ENCODE measurements around the gene PAX4. TPM values are rescaled to one million over a fixed set of nuclear protein-coding genes. Genes with fewer than 3 reads are reported as not detected.

PAX4 gene
- total RNA-seq, 4 donors from 2014 or later = not detected

DNA sequence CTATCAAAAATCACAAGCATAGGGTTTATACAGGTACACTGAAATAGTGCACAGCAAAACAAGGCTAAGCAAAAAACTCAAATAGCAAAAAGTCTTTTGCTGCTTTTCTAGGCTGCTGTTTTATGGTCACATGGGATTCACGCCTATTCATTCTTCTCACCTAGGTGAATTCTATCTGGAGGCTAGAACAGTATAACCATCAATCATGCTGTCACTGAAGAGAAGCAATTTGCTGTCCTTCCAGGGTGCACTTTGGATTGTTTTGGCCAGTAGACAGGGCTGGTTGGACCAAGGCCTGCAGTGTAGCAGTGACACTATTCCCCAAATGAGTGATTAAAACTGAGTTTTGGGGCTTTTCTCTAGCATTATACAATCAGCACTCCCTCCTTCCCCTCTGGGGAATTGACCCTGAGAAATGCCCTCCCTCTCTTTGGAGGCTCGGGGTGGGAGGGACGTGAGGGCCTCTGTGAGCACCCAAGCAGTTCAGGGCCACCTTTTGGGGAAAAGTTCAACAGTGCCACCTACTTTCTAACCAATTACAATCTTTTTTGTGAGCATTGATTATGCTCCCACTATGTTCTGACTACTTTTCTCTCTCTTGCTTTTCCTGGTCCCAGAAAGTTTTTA lies 17.8 kb upstream of the PAX4 start:
- Histone ChIP-seq H3K4me3 (no peak overlapping the region), H3K4me1 (no peaks in the 10 kb centered on the region), H3K9me3 (no peaks in the 10 kb centered on the region), H3K27me3 (peaks cover 0 to 5% (median 0%) of the 10 kb centered on the region in 3 donors), H3K27ac (no peak overlapping the region), H3K36me3 (no peaks in the 10 kb centered on the region)
- ATAC-seq (no peak), DNase-seq (no peak)
- TF ChIP-seq POLR2A (IDR thresholded peaks at IDR 0.05) = no peak
- in situ Hi-C loops (cut with MboI; ENCODE audit: low sequenced_read_pairs in 4 of 4) = no loop called here
- intact Hi-C loops (cut with DNase I; ENCODE audit: low total_unique reads) = no loop called here

DNA sequence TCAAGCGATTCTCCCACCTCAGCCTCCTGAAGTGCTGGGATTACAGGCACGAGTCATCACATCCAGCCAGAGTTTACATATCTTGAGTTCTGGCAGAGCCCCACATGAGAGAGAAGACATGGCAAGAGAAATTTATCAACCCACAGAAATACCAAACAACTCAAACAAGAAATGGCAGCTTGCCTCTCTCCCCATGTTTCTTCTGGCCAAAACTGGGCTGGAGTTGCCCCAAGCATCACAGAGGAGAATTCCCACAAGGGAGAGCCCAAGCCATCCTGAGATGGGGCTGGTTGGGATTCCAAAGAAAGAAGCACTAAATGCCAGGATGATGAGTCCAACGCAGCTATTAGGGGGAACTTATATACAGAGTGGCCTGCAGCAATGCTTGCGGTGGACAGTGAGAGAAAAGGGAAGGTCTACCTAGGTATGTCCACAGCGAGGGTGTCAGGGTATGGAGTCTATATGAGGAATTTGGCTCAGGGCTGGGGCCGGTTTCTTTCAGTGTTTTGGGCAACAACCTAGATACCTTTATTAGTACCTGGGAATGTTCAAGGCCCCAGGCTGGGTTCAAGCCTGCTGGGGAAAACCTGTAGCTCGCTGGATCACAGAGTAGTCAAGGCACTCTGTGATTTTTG lies 14.5 kb upstream of the PAX4 start:
- no peak for DNase-seq
- intact Hi-C loops (cut with DNase I; ENCODE audit: low total_unique reads) (no loop called here), in situ Hi-C loops (cut with MboI; ENCODE audit: low sequenced_read_pairs in 4 of 4) (no loop called here)
- no peaks in the 10 kb centered on the region for H3K27me3 ChIP-seq
- H3K36me3 ChIP-seq = no peaks in the 10 kb centered on the region
- H3K4me3 ChIP-seq = no peak overlapping the region
- no peak overlapping the region for H3K27ac ChIP-seq
- H3K4me1 ChIP-seq = no peaks in the 10 kb centered on the region
- no peaks in the 10 kb centered on the region for H3K9me3 ChIP-seq
- ATAC-seq = no peak
- TF ChIP-seq, protein P1, sequence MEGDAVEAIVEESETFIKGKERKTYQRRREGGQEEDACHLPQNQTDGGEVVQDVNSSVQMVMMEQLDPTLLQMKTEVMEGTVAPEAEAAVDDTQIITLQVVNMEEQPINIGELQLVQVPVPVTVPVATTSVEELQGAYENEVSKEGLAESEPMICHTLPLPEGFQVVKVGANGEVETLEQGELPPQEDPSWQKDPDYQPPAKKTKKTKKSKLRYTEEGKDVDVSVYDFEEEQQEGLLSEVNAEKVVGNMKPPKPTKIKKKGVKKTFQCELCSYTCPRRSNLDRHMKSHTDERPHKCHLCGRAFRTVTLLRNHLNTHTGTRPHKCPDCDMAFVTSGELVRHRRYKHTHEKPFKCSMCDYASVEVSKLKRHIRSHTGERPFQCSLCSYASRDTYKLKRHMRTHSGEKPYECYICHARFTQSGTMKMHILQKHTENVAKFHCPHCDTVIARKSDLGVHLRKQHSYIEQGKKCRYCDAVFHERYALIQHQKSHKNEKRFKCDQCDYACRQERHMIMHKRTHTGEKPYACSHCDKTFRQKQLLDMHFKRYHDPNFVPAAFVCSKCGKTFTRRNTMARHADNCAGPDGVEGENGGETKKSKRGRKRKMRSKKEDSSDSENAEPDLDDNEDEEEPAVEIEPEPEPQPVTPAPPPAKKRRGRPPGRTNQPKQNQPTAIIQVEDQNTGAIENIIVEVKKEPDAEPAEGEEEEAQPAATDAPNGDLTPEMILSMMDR (IDR thresholded peaks at IDR 0.05 in 4 of 5, conservative IDR thresholded peaks at IDR 0.05 in 1 of 5) = no peak
- TF ChIP-seq POLR2A (IDR thresholded peaks at IDR 0.05) = no peak

DNA sequence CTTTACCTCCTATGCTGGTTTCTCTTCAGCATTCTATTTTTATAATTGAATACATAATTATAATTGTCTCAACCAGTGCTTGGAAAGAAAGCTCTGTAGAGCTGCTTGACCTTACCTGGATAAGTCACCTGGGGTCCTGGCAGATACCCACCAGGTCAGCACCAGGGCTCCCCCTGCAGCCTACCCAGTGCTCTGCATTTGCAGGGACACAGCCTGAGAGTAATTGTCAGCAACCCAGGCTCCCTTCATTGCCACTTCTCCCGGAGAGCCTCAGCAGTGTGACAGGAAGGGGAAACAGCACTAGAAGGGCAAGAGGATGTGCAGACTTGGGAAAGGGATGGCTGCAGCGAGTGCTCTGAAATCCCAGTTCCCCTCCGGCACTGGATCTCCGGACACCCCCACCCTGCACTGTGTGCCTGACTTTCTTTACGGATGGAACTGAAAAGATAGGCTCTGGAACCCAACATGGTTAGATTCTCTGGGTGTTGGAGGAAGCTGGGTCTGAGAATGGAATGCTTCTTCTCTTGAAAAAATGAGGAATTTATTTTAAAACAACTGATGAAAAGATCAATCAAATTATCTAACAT lies 11.4 kb upstream of the PAX4 start:
- Histone ChIP-seq H3K9me3 (no peaks in the 10 kb centered on the region), H3K4me1 (no peaks in the 10 kb centered on the region), H3K36me3 (no peaks in the 10 kb centered on the region), H3K27me3 (no peaks in the 10 kb centered on the region), H3K27ac (no peak overlapping the region), H3K4me3 (no peak overlapping the region)
- TF ChIP-seq, protein P1 (IDR thresholded peaks at IDR 0.05 in 4 of 5, conservative IDR thresholded peaks at IDR 0.05 in 1 of 5) = no peak
- no peak for TF ChIP-seq POLR2A (IDR thresholded peaks at IDR 0.05)
- ATAC-seq = no peak
- in situ Hi-C loops (cut with MboI; ENCODE audit: low sequenced_read_pairs in 4 of 4) = no loop called here
- intact Hi-C loops (cut with DNase I; ENCODE audit: low total_unique reads) = no loop called here
- DNase-seq = no peak

DNA sequence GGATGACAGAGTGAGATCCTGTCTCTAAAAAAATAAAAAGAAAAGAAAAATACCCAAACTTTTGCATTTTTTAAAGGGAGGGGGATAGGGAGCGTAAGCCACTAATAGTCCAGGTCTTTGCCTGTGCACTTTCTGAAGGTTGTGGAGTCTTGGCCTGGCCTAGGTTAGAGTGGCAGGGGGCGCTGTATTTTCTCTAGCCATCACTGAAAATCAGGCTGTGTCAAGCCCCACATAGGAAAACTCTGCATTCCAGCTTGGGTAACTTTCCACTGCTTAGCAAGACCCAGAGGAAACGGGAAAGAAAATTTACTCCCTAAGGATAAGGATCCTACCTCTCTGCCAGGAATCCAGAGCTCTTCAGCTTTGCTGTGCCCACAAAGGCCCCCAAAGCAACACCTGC lies 10.5 kb upstream of the PAX4 start:
- DNase-seq (no peak), ATAC-seq (no peak)
- intact Hi-C loops (cut with DNase I; ENCODE audit: low total_unique reads) (no loop called here), in situ Hi-C loops (cut with MboI; ENCODE audit: low sequenced_read_pairs in 4 of 4) (no loop called here)
- Histone ChIP-seq H3K9me3 (no peaks in the 10 kb centered on the region), H3K4me1 (no peaks in the 10 kb centered on the region), H3K27ac (no peak overlapping the region), H3K27me3 (no peaks in the 10 kb centered on the region), H3K4me3 (no peak overlapping the region), H3K36me3 (no peaks in the 10 kb centered on the region)
- TF ChIP-seq, protein P1 (IDR thresholded peaks at IDR 0.05 in 4 of 5, conservative IDR thresholded peaks at IDR 0.05 in 1 of 5) = no peak
- TF ChIP-seq POLR2A (IDR thresholded peaks at IDR 0.05) = no peak

DNA sequence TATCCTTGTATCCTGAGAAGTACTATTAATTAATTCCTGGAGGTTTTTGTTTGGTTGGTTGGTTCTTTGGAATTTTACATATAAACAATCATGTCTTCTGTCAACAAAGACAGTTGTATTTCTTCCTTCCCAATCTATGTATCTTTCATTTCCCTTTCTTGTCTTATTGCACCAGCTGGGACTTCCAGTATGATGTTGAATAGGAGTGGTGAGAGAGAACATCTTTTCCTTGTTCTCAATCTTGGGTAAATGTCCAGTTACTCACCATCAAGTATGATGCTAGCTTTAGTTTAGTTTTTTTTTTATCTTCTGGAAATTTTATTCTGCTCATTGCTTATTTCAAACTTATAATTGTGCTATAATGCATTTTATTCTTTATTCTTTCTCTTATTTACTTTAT lies 7.4 kb upstream of the PAX4 start:
- H3K9me3 ChIP-seq = no peaks in the 10 kb centered on the region
- peaks cover 0 to 4% (median 0%) of the 10 kb centered on the region in 3 donors for H3K27me3 ChIP-seq
- intact Hi-C loops (cut with DNase I; ENCODE audit: low total_unique reads) = no loop called here
- no peak overlapping the region for H3K4me3 ChIP-seq
- H3K4me1 ChIP-seq = no peaks in the 10 kb centered on the region
- TF ChIP-seq, protein P1 (IDR thresholded peaks at IDR 0.05 in 4 of 5, conservative IDR thresholded peaks at IDR 0.05 in 1 of 5) = no peak
- TF ChIP-seq POLR2A (IDR thresholded peaks at IDR 0.05) = no peak
- no peak overlapping the region for H3K27ac ChIP-seq
- no peak for DNase-seq
- no peaks in the 10 kb centered on the region for H3K36me3 ChIP-seq
- ATAC-seq = no peak
- in situ Hi-C loops (cut with MboI; ENCODE audit: low sequenced_read_pairs in 4 of 4) = no loop called here

Data from gastrocnemius medialis (tissue), 4 donors.